Epithelial cell of prostate (primary cell): ENCODE data around the gene LY6G5C.
"Not testable (repeated sequence)": the region's sequence is repeated elsewhere in the genome, so short reads cannot be mapped to it uniquely, and the experiment has no call there.

Experiments used
- DNase-seq: peaks from one replicate; pipeline ENCODE4 v3.0.0-alpha.2; 2011; ENCODE audit warnings: low read depth, low spot score
- H3K27ac ChIP-seq: fragments of 450-650 bp; 2 replicates; pipeline ENCODE4 v1.5.1; 2017; ENCODE audit warnings: mild to moderate bottlenecking

Gene LY6G5C

DNA sequence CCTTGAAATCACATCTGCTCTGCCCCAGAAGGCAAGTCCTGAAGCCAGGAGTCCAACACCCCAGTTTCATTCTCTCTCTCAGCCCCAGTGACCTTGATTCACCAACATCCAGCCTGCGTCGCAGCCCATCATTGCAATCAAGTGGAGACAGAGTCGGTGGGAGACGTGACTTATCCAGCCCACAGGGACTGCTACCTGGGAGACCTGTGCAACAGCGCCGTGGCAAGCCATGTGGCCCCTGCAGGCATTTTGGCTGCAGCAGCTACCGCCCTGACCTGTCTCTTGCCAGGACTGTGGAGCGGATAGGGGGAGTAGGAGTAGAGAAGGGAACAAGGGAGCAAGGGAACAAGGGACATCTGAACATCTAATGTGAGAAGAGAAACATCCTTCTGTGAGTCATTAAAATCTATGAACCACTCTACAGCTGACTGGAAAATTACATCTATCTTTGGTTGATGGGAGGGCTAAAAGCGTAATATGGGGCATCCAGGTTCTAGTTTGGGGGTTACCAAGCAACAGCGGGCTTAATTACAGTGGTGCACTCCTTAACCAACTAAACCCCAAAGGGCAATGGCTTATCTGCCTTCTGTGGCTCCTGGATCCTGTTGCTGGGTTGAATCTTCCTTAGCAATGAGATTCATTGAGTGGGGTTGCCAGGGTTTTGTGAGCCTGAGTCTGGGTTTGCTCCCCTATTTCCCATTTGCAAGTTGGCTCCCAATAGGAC is 36.8 kb upstream of the LY6G5C start:
- no peak for DNase-seq
- H3K27ac ChIP-seq = peak overlapping the region; percentile 68

DNA sequence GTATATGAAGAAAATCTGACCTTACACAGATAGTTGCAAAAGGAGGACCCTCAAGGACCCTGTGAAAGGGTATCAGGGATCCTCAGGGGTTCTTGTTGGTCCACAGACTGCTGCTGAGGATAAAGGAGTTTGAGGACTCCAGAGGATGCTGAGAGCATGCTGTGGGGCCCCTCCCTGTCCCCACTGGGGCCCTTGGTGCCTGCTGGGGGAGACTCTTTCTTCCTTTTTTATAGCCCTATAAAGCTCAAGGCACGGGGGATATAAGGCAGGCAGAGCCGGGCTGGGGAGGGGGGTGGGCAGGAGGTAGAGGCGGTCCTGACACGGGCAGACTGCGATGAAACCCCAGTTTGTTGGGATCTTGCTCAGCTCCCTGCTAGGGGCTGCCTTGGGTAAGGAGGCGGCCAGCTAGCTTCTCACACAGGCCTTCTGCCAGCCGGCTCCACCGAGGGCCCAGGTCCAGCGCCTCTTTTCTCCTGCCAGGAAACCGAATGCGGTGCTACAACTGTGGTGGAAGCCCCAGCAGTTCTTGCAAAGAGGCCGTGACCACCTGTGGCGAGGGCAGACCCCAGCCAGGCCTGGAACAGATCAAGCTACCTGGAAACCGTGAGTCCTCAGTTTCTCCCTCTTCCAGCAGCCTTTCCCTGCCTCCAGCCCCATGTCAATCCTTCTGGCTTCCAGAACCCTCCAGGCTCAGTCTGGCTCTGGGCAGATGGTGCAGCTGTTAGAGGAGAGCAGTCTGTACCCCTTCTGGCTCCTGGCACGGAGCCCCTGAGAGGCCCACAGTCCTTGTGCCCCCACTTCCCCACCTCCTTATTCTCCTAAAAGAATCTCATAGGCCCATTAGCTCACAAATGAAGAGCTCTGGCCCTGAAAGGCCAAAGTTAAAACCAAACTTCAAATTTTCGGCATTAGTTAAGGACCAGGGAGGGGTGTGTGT is 34.4 kb upstream of the LY6G5C start, which contains the start of gene LY6G6D:
Gene LY6G6D (plus strand): TSS at position 327 of the 937 bp plus-strand sequence. CDS start 8 bp downstream, at position 335.
- H3K27ac ChIP-seq = no peak within 1 kb of the TSS
- no peak for DNase-seq

DNA sequence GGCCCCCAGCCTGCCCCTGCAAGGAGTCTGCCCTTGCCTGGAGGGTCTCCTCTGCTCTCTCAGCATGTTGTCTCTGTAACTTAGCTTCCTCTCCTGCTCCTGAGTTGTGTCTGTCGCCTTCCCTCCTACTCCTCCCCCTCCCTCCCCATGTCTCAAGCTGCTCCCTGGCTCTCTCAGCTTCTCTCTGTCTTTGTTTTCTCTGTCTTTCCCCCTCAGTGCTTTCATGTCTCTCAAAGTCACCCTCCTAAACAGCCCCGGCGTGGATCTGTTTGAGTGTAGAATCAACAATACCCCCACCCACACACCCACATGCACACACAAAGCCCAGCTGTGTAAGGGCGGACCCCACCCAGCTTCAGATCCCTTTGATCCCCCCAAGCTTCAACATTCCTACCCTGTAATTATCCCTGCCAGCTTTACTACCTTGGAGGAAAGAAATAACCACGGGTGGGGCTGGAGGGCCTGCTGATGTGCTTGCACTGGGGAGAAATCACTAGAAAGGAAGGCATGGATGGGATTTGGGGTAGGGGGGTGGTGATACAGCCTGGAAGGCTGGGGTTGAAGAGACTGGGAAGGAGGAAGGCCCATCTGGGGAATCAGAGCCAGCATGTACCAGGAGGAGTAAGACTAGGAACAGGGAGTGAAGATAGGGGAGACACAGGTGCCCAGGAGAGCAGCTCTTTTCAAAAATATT is 33.3 kb upstream of the LY6G5C start:
- DNase-seq = no peak
- no peak overlapping the region for H3K27ac ChIP-seq

DNA sequence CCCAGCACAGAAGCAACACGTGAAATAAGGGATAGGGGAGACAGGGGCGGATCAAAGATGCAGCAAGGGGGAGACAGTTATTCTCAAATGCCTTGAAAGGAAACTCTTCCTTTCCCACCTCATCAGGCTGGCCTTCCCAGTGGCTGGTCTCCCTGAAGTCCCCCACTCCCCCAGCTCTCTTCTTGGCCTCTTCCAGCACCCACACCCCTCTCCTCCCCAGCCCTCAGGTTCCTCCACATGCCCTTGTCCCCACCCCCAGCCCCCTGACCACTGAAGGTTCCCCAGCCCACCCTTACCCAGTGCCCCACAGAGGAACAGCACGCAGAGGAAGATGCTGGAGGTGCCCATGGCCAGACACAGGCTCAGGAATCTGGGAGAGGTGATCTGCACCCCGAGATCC is 32.6 kb upstream of the LY6G5C start:
- no peak overlapping the region for H3K27ac ChIP-seq
- no peak for DNase-seq

DNA sequence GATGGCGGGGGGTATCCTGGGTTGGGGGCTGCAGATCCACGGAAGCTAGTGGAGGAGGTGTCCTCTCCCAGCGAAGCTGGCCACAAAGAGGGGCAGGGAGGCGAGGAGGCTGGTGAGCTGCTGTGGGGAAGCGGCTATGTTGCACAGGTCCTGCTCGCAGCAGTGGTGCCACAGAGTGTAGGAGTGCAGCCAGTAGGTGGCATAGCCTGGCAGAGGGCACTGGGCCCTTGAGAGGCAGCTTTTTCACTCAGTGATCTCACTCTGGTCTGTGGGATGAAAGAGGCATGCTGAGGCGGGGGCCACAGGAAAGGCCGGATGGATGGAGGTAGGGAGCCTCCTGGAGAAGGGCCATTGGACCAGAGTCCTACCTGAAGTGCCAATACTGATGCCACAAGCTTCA is 31.4 kb upstream of the LY6G5C start:
- DNase-seq = no peak
- no peak overlapping the region for H3K27ac ChIP-seq

DNA sequence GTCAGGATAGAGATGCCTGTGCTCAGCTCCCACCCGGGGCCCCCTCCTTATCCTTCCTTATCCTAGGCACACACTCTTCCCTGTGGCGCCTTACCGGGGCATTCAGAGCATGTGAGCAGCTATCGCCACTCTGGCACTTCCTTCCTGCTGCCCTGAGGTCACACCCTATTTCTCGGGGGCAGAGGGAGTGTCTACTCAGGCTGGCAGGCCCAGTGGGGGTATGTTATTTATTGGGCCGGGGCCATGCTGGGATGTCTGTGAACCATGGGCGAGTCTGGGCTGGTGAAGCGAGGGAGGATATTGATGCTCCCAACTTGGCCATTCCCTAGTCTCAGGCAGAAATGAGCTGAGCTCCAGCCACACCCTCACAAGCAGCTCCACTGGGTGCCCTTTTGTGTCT is 30.4 kb upstream of the LY6G5C start:
- no peak for DNase-seq
- no peak overlapping the region for H3K27ac ChIP-seq

DNA sequence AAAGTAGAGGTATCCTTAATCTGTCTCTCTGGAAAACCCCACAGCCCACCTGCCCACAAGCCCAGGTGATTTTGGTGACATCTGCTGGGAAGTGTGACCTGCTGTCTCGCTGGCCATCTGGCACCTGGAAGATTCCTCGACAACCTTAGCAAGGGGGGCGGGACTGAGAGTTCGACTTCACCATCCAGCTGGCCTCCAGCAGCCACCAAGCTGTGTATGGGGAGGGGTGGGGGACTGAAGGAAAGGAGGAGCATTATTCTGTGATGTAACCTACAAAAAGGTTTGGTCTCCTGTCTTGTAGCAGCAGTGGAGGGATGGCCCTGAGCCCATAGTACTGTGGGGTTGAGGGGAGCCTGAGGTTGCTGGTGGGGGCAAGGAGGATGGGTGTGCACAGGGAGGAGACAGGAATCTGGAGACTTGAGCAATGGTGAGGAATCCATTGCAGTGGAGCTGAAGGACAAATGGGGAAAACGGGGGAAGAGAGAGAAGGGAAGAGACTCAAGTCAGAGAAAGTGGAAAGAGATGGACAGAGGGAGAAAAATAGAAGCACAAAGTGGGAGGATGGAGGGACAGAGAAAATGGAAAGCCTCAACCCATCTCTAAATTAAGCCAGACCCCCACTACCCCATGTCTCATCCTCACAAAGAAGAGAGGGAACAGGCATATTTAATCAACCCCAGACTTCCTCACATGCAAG is 29.8 kb upstream of the LY6G5C start:
- H3K27ac ChIP-seq = no peak overlapping the region

DNA sequence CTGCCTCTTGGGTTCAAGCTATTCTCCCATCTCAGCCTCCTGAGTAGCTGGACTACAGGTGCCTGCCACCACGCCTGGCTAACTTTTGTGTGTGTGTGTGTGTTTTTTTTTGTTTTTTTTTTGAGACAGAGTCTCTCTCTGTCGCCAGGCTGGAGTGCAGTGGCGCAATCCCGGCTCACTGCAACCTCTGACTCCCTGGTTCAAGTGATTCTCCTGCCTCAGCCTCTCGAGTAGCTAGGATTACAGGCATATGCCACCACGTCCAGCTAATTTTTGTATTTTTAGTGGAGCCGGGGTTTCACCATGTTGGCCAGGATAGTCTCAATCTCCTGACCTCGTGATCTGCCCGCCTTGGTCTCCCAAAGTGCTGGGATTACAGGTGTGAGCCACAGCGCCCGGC is 28.3 kb upstream of the LY6G5C start:
- not testable (repeated sequence) for DNase-seq, H3K27ac ChIP-seq

More for the DNA sequence above, 29.8 kb upstream of the LY6G5C start:
- no peak for DNase-seq

DNA sequence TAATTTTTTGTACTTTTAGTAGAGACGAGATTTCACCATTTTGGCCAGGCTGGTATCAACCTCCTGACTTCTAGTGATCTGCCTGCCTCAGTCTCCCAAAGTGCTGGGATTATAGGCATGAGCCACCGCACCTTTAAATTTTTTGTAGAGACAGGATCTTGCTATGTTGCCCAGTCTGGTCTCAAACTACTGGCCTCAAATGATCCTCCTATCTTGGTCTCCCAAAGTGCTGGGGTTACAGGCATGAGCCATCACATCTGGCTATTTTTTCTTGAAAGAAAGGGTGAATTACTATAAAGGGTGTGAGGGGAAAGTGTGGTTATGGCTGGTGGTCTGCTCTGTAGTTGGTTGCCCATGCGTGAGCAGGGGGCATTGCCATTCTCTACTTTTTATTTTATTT is 27.4 kb upstream of the LY6G5C start:
- no peak overlapping the region for H3K27ac ChIP-seq
- no peak for DNase-seq

DNA sequence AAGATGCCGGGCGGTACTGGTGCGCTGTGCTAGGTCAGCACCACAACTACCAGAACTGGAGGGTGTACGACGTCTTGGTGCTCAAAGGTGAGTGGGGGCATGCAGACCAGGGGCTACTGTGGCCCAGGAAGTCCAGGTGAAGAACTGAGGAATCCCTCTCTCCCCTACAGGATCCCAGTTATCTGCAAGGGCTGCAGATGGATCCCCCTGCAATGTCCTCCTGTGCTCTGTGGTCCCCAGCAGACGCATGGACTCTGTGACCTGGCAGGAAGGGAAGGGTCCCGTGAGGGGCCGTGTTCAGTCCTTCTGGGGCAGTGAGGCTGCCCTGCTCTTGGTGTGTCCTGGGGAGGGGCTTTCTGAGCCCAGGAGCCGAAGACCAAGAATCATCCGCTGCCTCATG is 26.8 kb upstream of the LY6G5C start:
- no peak for DNase-seq
- no peak overlapping the region for H3K27ac ChIP-seq

DNA sequence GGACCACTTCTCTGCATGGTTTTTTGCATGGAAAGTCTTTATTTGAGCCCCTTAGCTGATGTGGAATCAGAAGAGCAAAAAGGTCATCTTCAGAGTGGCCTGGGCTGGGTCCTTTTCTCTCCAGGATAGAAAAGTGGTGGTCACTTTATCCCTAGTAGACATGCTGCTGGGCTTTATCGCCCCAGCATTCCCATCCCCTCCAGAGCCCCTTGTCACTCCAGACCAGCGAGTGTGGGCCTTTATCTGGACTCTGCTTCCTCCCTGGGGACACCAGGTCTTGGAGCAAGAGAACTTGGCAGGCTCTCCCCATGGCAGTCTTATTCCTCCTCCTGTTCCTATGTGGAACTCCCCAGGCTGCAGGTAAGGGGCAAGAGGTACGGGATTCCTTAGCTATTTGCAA is 25.7 kb upstream of the LY6G5C start, which contains the start of gene LY6G6F:
Gene LY6G6F (plus strand): TSS at position 268 of the 400 bp plus-strand sequence. CDS start 41 bp downstream, at position 309.
- no peak for DNase-seq
- no peak within 1 kb of the TSS for H3K27ac ChIP-seq

DNA sequence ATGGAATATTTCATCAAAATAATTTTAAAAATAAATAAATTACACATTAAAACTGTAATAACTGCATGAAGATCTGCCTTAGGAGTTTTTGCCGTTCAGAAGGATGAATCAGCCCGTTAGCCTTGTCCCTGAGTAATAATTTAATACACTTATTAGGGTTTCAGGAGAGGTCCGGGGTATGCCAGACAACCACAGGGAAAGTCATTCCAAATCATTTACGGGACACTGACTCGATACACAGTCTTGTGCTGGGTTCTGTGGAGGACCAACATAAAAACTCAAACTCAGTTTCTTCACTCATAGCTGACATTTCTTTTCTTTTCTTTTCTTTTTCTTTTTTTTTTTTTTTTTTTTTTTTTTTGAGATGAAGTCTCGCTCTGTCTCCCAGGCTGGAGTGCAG is 25.1 kb upstream of the LY6G5C start:
- H3K27ac ChIP-seq = no peak overlapping the region
- no peak for DNase-seq

DNA sequence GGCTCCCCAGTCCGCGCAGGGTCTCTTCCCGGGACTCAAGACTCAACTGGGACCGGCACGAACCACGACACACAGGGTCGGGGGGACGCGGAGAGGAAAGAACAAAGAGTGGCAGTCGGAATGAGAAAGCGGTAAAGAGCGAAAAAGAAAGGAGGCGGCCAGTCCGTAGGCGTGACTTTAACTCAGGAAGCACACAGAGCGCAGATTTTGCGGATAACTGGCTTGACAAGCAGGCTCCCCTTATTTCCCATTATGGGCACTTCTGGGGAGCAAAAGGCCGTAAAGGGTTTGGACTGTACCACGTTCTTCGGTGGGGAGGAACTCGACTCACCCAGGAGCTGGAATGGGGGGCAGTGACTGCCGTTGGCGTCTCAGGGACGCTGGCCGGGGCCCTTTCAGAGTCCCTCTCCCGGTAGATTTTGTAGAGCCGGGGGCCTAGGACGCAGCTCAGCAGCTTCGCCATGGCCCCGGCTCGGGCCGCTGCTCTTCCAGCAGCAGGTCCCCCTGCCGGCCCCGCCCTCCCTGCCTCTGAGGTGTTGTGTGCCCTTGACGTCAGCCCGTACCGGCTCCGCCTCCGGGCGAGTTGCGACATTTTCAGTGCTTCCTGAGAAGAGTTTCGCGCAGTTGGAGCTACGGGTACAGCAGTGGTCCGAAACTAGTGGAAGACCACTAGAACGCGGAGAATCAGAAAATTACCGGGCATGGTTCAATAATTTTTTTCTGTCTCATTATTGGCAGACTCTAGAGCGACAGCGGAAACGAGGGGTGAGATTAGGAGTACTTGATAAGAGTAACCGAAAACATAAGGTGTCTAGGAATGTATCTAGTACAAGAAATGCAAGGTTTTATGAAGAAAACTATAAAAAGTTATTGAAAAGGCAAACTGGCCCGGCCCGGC is 22.2 kb upstream of the LY6G5C start, which contains the start of gene ABHD16A:
Gene ABHD16A (minus strand): TSS at position 506 of the 898 bp plus-strand sequence. CDS start 43 bp downstream, at position 463.
- H3K27ac ChIP-seq = peak within 1 kb of the TSS; percentile 74
- peak; percentile 83 for DNase-seq

DNA sequence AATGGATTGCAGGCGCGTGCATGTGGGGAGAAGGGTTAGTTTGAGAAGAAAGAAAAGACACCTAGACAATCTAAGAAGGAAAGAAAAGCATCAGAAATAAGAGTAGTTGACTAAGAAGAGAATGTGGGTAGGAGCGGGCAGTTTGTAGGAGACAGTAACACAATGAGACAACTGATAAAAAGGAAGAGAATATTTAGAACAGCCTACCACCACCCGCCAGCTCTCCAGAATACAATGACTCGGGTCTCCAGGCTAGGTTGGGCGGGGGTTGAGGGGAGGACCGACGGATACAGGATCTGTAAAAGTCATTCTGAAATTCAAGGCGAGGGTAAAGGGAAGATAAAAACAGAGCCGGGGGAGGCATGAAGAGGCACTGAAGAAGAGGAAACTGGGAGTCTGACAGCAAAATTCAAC is 21.5 kb upstream of the LY6G5C start:
- H3K27ac ChIP-seq = peak overlapping the region; percentile 74
- no peak for DNase-seq

DNA sequence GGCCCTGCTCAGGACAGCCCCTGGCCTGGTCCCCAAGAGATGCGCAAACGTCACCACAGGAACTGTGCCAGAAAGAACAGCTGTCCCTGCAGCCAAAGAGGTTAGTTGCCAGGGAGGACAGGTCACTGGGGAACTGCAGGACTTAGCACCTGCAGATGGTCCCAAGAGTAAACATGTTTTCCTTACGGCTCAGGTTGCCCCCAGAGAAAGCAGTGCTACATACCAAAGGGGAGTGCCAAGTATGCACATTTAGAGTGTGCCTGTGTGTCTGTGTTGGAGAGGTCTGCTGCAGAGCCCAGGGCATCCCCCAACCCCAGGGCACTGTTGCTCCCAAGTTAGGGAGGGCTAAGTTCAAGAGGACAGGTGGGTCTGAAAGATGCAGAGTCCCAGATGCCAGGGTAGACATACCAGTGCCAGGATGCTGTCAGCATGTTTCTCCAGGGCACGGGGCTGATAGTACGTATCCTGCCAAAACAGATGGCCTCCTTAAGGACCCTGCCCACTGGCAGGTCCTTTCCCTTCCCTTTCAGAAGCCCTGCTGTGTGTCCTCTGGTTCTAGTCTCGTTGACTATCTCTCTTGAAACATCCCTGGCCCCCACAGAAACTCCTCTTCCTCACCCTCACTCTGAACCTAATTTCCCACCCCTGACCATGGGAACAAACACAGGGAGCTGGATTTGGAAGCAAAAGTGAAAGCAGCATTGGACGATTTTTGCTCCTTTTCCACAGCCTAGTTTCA is 21.0 kb upstream of the LY6G5C start:
- no peak for DNase-seq
- no peak overlapping the region for H3K27ac ChIP-seq

DNA sequence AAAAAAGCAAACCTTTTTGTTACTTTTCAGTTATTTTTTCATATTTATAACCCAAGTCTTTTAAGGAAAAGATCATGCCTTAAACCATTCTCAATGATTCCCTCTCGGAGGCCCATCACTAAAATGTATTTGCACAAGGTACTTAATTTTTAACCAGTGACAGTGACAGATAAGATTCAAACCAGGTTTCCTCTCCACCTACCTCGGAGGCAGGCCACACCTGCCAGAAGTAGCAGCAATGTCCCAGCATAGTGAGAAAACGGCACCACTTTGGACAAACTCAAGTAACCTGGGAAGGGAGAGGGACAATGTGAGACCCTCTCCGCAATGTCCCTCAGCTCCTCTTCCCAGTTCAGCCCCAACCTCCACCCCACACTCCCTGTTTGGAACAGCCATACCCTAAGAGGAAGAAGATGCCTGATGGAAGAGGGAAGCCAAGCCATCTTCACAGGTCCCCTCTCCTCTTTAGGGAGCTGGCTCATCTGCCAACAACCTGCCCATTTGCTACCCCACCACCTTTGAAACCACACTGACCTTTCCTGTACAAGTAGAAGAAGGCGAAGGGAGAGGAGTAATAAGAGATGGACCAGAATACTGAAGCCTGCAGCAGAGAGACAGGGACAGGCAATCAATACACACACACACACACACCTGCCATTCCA is 20.0 kb upstream of the LY6G5C start:
- no peak overlapping the region for H3K27ac ChIP-seq
- no peak for DNase-seq

DNA sequence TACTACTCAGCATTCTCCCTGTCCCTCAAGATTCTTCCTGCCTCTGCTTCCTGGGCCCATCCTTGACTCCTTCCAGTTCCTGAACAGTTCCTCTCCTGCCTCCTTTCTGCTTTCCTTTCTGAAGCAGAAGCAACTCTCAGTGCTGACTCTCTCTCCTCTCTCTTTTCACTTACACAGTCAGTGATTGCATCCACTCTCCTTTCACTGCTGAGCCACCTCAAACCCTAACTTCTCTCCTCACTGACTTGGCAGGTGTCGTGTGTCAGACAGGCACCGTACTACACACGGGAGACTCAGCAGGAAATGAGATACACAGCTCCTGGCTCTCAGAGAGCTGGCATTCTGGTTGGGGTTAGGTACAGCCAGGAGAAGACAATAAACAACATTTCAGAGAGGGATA is 16.7 kb upstream of the LY6G5C start:
- no peak for DNase-seq
- H3K27ac ChIP-seq = no peak overlapping the region

DNA sequence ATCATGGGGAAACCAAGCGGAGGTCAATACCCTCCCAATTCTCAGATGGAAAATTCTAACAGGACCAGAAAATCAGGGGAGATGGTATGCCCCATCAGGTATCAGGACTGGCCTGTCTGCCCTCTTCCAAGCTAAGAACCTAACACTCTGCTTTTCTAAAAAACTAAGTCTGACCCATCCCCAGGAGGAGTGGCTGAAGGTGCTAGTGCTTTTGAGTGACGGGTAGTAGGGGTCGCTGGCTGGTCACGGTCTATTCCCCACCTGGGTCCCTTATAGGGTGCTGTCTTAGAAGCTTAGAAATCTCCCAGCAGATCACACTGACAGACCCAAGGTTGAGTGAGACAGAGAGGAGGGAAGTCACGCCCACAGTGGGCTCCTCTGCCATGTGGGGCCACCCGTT is 12.7 kb upstream of the LY6G5C start:
- no peak overlapping the region for H3K27ac ChIP-seq
- DNase-seq = no peak
